GM13977 (cell line): Measurements from ENCODE around the gene HOXB6.

Source experiments
- DNase-seq: peaks from one replicate; pipeline ENCODE4 v3.0.0; 2012; ENCODE audit warnings: low spot score
- in situ Hi-C: fragments of 300-500 bp; cut with MboI; formaldehyde crosslinking; loops from one replicate; pipeline ENCODE4 v1.12.0; 2022; ENCODE audit warnings: low sequenced_read_pairs, low pct_unique_long_range_greater_than_20kb, mixed read lengths, inconsistent platforms; ENCODE audit not compliant: unreplicated experiment
- TF ChIP-seq, protein P1 (sequence below): IDR thresholded peaks from 2 replicates; pipeline ENCODE4 v1.5.1; 2012; ENCODE audit warnings: mild to moderate bottlenecking, control low read depth; ENCODE audit not compliant: insufficient read depth; ENCODE audit errors: extremely low read depth, missing control alignments

Gene HOXB6

DNA sequence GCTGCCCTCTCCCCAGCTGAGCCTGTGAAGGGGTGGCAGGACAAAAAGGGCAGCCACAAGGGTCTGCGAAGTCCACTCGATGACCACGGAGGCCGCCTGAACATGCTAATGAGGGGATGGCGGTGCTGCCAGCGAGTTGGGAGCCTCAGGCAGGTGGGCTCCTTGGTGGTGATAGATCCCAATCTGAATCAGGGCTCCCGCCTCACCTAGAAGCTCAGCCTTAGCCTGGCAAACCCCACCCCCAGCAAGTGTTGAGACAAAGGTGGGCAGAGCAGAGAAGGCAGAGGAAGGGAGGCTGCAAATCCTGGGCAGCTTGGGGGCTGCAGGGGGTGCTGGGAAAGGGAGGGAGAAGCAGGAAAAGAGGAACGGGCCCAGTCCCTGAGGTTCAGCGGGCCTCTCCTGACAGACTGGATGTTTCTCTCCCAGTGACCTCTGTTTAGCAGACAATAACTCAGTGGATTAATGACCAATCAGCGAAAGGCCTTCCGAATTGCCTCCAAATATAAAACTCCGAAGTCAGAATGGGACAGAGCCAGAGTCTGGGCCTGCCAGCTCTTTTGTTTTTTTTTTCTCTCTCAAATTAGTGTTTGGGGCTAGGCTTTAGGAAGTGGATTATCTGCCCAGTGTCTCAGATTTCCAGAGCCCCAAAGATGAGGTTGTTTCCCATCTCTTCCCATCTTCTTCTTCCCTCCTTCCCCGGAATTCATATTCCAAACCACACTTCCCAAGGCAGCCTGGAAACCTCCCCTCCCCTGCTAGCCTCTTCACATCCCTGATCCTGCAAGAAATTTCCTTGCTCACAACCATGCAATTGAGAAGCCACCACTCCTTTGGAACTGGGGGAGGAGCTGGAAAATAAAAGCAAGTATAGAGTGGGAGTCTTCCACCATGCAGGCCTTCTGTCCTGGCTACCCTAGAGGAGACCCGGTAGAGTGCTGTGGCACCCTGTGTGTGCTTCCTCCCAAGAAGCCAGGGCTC lies 44.7 kb downstream of the HOXB6 start:
- in situ Hi-C loops, result no loop called here
- no peak for DNase-seq
- TF ChIP-seq, protein P1, sequence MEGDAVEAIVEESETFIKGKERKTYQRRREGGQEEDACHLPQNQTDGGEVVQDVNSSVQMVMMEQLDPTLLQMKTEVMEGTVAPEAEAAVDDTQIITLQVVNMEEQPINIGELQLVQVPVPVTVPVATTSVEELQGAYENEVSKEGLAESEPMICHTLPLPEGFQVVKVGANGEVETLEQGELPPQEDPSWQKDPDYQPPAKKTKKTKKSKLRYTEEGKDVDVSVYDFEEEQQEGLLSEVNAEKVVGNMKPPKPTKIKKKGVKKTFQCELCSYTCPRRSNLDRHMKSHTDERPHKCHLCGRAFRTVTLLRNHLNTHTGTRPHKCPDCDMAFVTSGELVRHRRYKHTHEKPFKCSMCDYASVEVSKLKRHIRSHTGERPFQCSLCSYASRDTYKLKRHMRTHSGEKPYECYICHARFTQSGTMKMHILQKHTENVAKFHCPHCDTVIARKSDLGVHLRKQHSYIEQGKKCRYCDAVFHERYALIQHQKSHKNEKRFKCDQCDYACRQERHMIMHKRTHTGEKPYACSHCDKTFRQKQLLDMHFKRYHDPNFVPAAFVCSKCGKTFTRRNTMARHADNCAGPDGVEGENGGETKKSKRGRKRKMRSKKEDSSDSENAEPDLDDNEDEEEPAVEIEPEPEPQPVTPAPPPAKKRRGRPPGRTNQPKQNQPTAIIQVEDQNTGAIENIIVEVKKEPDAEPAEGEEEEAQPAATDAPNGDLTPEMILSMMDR, result no peak

DNA sequence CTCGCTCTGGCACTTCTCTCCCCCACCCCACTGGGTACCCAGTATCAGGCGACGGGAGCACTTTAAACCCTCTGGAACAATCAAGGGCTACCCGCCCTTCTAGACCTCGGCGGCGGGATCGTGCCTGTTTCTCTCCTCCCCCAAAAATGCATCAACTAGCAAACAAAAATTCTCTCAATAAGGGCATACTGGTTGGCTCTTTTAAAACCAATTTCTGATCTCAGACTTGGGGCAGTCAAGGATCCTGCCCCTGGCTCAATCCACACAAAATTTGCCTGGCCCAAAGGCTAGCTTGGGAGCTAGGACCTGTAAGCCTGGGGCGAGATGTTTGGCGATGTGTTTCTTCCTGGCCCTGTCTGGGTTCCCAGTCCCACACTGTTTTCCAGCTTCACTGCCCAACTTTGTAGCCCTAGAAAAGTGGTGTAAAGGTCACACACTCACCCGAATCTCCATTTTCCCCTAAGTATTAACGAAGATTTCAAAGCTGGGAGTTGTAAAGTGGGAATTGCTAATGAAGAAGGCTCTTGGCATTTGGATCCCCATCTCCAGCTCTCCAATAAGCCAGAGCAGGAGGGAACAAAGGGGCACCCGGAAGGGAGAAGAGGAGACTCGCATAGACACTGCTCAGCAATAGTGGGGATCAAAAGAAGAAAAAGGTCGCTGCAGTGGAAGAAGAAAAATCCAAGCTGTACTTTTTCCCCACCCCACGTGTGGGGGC lies 45.5 kb downstream of the HOXB6 start:
- in situ Hi-C loops, result no loop called here
- TF ChIP-seq, protein P1, result no peak
- DNase-seq, result no peak

DNA sequence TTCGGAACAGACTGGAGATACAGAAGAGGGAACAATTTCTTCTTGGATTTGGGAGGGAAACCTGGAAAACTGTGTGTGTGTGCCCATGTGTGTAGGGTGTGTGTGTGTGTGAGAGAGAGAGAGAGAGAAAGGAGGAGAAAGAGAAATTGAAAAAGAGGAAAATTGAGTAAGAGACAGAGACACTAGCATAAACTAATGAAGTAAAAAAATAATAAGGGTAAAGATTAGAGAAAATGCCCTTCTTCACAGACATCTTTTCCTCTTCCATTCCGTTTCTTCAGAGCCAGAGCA lies 46.0 kb downstream of the HOXB6 start:
- in situ Hi-C loops, result no loop called here
- no peak for DNase-seq
- TF ChIP-seq, protein P1, result no peak

DNA sequence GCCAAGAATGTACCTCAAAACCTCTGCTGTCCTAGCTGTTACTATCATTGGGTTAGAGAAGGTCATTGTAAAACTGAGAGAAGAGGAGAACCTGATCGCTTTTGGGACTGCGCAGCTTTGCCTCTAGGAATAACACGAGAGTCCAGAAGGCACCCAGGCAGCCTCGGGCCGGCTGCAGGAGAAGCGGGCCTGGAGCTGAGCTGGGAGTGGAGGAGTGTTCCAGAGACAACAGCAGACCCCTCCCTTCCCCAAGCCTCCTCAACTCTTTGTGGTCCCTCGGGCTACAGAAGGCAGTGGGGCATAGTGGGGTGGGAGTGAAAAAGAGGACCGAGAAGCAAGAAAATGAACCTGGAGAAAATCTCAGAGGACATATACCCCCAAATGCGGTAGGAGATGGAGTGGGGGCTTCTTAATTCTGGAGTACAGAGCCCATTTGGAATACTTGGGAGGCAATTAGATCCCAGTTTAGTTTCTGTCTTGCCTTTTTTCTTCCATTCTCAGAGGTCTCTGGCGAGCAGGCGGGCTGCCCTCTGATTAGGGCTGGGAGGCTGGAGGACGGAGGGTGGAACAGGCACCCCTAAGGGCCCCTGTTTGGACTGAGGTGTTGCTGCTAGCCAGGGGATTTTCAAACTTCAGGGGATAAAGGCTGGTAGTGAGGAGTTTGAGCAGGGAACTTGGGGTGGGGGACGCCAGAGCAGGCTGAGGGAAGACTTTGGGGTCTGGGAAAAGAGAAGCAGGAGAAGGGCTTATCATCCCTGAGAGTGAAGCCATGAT lies 46.5 kb downstream of the HOXB6 start:
- DNase-seq, result no peak
- TF ChIP-seq, protein P1, result no peak
- in situ Hi-C loops, result no loop called here

DNA sequence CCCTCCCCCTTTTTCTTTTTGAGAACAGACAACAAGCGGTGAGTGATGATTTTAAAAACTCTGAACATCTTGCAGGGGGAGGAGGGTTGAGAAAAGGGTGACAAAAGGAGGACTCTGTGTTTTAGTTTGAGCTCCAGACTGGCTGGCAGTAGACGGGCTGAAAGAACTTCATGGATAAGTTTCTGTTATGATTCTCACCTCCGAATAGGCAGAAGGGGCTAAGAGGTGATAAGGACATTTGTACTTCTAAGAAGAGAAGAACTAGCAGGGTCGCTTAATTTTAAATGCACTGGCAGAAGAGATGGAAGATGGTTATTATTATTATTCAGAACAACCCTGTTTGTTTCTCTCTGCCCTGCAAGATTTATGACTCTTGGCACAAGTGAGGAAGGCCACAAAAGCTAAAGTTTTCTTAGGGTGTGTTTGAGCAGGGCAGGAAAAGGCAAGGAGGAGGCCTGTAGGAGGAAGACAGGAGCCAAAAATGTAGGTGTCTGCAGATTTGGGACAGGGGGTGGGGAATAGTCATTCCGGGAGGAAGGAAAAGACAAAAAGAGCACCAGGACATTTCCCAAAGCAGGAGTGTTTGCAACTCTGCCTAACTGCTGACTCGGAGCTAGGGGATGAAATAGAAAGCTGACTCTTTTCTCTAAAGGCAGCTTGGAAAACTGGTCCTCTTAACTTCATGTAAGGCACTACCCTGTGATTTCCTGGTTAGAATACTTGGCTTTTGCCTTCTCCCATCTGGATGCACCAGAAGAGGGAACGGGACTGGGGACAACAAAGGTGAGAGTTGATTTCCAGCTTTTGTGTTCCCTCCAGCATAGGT lies 48.0 kb downstream of the HOXB6 start:
- in situ Hi-C loops, result no loop called here
- TF ChIP-seq, protein P1, result no peak
- no peak for DNase-seq

DNA sequence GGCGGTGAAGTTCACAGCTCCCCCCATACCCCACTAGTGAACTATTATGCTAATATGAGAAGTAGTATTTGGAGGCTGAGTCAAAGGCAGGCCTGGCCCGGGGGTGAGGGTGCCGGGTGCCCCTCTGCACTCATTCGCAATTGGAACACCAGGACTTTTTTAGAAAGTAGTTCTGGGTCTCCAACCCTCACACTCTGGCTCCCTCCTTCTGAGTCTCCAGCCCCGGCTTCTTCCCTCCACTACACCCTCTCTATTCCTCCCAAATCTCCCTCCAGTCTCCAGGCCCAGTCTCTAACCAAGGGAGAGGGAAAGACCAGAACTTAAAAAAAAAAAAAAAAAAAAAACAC lies 48.6 kb downstream of the HOXB6 start:
- TF ChIP-seq, protein P1, result no peak
- in situ Hi-C loops, result no loop called here
- no peak for DNase-seq
